Activated effector memory CD4-positive, alpha-beta T cell treated with anti-CD3 and anti-CD28 coated beads, Interleukin-2, amount 50 U/mL, for 16 hours (primary cell): Measurements from ENCODE around the gene NKAIN4.
A peak's percentile ranks its signal among the peaks of the same experiment; 100 is the strongest.

Experiments used
- DNase-seq: peaks from one replicate; pipeline ENCODE4 v3.0.0-alpha.2; 2020

Gene NKAIN4

DNA sequence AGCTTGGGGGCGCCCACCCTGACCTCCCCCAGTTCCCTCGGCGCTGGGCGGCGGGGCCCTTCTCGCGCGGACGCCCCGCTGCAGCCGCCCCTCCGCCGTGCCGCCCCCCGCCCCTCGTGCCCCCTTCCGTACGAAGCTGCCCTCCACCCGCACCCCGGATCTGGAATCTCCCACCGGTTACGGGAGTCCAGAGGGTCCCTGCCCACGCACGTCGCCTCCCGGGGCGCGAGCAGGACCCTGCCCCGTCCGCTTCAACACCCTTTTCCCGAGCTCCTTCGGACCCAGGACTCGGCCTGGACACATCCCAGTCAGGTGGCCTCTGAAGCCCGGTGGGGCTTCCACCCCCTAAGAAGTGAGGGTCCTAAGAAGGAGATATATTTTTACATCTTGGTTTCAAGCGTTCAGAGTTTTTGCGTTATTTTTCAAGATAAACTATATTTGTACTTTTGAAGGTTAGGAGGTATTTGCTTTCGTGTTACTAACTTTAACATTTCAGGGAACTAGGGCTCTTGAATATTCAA, 18.9 kb upstream of the NKAIN4 start:
- no peak for DNase-seq

DNA sequence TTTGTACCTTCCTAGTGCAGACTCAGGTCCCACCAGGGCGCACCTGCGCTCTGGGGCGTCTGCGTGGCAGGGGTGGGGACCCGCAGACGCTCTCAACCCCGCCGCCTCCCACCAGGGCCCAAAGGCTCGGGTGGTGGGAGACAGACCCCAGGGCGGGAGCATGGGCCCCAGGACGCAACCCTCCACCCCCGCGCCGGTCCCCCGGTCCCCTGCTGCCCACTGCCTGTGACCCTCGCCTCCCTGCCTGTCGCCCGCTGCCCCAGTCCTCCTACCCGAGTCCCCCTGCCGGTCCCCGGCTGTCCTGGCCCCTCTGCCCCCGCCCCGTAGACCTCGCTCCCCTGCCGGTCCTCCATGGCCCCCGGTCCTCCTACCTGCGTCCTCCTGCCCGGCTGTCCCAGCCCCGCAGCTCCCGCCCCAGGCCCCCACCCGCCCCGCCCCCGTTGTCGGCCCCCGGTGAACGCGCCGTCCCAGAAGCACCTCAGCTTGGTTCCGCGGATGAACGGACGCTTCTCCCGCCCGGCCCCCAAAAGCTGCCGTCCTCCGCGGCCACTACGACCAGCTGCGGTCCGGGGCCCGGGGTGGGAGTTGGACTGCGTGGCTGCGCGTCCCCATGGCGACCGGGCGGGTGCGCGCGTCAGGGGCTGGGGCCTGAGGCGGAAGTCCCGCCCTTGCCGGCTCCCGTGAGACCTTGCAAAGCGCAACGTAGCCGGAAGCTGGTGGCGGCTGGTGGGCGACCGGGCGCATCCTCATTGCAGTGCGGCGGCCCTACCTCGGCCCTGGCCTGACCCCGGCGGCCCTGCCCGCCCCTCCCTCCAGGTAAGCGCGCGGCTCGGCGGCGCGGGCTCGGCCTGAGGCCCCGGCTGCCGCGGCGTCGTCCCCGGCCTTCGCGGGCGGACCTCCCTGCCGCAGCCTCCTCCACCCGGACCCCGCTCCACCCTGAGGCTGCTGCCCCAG, 18.1 kb upstream of the NKAIN4 start, which contains the start of gene ARFGAP1:
Gene ARFGAP1, plus strand, starts transcription at position 709 of the 954 bp plus-strand sequence. CDS start 2,768 bp downstream, outside the sequence.
- peak; percentile 97 for DNase-seq

DNA sequence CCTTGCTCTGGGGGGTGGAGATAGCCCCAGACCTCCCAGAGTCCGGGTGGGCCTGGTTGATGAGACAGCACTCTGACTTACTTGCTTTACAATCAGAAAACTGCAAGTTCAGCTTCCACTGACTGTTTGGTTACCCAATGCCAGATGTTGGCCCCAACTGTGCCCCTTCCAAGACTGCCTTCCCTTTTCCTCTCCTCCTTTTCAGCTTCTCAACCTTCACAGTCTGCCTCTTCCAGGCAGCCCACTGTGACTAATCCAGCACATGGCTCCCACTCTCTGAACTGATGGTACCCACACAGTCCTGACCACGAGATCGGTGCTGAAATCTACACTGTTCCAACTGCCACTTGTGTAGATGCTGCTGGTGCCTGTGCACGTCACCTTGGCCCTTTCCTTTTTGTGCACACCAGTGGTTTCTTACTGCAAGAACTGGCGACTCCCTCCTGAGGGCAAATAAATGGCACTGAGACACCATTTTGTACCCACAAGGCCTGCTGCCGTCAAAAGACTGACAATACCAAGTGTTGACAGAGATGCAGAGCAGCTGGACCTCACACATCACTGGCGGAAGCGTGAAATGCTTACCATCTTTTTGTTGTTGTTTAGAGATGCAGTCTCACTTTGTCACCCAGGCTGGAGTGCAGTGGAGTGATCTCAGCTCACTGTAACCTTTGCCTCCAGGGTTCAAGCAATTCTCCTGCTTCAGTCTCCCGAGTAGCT, 16.5 kb upstream of the NKAIN4 start:
- DNase-seq = no peak

DNA sequence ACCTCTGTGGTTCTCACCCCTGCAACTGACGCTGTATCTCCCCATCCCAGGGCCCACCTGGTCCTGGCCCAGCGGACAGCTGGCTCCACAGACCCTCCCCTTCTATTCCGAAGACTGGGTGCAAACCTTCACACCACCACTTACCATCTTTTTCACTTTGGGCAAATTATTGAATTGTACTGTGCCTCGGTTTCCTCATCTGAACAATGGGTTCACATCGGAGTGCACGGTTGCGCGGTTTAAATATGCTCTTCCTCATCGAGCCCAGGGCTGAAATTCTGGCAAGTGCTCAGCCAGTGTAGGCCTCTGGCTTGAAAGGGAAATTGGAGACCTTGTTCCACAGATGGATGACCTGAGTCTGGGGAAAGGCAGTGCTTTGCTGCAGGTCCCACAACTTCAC, 15.5 kb upstream of the NKAIN4 start:
- no peak for DNase-seq

DNA sequence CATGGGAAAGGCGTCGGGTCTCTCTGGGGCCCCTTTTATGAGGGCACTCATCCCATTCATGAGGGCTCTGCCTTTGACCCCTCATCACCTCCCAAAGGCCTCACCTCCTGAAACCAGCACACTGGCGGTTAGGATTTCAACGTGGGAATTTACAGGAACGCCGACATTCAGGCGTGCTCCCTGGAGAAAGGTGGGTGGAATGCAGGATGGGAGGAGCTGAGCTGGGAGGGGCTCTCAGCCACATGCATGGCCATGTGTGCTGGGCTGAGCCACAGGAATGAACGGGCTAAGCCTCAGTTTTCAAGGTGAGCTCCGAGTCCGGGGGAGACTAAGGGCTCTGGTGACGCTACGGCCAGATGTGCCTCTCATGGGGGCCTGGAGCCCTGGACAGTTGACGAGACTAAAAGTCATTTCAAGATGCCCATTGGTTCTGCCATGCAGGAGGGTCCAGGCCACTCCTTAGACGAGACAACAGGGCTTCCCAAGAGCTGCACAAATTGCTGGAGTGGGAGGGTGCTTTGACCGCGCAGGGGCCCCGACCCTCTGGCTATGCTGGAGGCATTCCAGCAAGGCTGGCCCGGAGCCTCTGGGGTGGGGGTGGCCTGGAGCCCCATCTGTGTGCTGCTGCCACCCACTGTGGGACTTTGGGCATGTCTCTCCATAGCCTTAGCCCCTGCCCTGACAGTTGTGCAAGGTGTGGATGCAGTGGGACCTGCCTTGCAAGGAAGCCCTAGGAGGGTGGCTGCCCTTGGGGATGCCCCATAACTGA, 14.6 kb upstream of the NKAIN4 start:
- DNase-seq = no peak

DNA sequence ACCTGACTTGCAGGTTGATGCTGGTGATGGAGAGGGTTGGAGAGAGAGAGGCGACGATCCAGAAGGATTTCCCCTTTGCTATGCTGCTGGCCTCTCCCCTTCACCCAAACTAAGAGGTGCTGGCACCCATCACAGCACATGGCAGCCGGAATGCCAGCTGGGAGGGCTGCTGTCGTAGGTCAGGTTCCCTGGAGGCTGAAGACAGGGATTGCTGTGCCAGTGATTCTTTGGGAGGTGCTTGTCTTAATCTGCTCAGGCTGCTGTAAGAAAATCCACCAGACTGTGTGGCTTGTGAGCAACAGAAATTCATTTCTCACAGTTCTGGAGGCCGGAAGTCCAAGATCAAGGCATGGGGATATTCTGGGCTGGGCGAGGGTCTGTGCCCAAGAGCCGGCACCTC, 14.0 kb upstream of the NKAIN4 start:
- DNase-seq = no peak

DNA sequence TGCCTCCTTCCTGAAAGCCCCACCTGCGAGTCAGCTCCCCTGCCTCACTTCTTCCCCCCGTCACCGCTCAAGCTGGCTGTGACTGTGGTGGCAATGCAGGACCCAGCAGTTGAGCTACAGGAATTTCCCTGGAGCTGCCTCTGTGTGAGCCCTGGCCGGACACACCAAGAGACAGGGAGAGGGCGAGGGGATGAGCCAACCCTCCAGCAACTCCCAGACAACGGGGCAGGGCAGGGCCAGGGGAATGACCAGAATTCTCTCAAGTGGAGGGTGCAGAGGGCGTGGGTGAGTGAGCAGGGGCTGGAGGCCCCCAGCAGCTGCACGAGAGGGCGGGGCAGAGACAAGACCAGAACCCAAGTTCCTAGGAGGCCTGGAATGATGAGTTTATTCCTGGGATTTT, 13.4 kb upstream of the NKAIN4 start:
- no peak for DNase-seq

DNA sequence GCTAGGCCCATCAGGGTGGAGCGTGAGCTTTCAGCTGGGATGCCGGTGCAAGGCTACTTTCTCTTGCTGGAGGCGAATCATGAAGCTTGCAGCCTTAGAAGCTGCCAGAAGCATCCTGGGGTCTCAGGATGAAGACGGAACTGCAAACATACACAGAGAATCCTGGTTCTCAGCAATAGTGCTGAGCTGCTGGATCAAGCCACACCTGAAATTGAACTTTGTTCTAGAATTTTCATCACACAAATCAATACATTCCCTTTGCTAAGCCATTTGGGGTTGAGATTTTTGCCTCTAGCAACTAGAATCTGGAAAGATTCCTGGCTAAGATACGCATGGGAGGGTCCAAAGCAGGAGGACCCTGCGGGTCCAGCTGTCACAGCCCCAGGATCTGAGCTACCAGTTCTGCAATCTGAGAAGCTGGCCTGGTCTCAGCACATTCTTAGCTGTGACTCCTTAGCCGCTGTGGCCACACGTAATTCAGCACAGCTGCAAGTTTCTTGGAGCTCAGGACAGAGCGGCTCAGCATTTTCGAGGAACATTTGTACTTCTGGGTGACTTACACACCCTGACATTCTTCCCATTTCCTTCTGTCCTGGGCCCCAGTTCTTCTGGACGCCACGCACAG, 11.7 kb upstream of the NKAIN4 start:
- DNase-seq = no peak

DNA sequence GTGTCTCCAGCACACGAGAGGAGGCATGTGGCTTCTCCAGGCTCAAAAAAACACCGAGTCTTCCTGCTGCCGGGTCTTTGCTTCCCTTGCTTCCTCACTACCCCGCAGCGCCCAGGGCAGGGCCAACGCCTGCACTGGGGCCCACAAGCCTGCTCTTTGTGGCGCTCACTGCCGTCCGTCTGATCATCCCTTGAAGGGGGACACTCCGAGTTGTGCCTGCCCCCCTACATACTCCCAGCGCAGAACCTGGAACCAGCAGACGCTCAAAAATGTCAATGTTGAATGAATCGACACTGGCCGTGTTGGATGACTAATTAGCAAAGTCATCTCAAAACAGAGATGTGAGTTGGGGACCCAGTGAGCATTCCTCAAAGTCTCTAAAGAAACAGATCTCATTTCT, 10.3 kb upstream of the NKAIN4 start:
- no peak for DNase-seq

DNA sequence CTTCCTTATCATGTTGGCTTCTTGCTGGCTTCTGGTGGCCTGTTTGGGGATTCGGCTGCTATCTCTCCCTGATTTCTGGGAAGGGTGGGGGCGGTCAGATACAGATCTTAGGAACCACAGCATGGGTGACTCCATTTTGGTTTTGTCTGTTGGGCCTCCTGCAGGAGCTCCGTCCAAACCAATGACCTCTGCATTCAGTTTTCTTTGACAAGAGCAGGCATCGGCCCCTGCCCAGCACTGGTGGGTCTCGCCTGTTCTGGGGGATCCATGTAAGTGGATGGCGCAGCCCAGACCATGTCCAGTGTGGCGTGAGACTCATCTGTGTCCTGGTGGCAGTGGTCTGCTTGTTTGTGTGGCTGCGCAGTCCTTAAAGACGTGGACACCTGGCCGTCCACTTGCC, 9.7 kb upstream of the NKAIN4 start:
- DNase-seq = no peak

DNA sequence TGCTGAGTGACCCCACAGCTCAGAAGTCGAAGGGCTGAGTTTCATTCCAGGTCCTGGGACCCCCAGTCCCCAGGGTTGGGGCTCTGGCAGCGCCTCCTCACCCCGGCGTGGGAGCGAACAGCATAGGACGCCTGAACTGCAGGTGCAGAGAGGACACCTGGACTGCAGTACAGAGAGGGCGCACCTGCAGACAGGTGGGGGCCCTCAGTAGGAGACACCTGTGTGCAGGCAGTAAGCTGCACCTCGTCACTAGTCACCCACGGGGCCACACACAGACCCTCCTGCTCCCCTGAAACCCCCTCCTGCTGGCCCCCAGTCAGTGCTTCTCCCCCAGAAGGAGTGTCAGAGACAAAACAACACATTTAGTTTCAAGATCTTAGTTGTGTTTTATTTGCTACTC, 8.6 kb upstream of the NKAIN4 start:
- DNase-seq = no peak

DNA sequence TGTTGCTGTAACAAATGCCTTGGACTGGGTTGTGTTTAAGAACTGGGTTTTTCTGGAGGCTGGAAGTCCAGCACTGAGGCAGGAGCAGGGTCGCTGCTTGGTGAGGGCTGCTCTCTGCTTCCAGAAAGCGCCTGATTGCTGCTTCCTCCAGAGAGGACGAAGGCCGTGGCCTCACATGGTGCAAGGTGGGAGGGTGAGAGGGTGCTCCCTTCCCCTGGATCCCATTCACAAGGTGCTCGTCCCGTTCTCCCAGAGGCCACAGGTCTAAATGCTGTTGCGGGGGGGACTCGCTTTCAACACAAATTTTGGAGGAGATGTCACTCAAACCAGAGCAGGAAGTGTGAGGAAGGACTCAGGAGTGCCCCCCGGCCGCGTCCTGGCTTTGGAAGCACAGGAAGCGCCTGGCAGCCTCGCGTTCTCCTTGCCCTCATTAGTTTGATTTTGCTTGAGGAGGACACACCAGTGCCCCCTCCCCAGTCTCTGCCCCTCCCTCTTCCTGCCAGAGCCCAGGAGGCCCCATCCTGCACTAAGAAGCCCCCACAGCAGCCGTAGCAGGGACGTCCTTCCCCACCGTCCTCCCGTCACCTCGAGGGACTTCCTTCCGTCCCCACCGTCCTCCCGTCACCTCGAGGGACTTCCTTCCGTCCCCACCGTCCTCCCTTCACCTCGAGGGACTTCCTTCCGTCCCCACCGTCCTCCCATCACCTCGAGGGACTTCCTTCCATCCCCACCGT, 7.7 kb upstream of the NKAIN4 start:
- DNase-seq = no peak

DNA sequence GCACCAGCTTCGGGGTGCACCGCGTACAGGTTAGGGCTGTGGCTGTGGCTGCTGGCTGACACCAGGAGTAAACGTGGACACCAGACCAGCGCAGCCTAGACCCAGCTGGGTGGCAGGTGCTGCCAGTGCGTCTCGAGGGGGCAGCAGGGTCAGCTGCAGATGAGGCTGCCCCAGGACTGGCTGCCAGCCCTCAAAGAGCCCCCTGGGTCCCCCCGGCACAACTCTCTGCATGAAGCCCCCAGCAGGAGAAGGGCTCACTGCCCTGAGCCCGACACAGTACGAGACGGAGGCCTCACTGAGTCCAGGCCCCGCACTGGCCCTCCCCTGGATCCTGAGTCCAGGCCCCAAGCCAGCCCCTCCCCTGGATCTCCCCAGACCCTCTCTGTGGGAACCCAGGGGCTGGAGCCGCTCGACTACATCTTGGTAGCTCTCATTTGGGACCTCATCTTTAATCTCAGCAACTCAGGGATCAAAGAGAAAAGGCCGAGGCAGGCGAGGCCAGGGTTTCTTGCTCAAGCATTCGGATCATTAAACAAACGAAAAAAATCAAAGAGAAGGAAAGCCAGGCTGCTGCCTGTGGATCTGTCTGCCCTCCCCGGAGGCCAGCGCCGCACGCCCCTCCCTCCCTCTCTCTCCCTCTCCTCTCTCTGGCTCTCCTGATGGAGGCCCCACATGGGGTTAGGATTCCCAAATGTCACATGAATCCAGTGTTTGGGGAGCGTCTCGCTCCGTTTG, 7.0 kb upstream of the NKAIN4 start:
- DNase-seq = no peak

DNA sequence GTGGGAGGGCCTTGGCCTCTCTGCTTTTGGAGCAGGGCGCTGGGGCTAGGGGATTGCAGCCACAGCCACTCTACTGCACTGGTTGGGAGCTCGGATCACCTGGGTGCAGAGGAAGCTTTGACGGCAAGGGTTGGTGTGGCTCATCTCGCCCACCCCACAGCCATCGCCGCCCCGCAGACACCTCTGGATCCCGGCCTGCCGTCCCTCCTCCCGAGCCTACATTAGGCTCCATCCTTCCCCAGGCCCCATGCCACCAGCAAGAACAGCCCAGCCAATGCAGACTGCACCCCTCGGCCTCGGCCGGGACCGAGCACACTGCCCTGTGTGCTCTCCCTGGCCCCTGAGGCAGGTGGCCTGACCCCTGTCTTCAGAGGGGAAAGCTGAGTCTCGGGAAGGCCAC, 6.3 kb upstream of the NKAIN4 start:
- no peak for DNase-seq

DNA sequence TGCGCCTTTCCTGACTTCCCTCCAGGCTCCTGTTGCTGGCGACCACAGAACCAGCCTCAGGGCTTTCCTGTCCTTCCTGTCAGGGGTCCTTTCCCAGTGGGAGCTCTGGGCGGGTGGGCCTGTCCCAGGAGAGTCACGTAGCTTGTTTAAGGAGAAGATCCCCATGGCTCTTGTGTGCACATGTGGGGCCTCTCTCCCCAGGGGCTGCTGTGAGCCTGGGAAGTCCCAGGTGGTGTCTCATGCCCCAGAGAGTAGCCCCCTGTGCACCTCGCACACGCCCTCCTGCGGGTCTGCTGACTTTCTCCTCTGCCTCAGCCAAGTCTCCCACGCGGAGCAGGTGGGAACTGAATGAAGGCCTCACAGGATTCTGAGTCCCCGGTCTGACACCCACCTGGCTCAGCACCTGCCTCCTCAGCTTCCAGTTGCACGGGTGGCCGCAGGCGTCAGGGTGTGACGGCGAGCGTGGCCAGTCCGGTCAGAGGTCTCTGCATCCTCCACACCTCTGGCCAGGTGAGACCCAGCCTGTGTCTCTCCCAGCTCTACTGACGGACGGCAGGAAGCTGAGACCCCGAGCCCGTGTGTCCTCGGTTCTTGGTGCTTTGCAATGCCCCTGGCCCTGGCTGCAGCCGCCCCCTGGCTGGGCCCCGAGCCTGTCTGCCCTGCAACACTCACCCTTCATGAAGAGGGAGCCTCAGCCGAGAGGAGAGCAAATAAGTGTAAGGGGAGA, 5.6 kb upstream of the NKAIN4 start:
- no peak for DNase-seq

DNA sequence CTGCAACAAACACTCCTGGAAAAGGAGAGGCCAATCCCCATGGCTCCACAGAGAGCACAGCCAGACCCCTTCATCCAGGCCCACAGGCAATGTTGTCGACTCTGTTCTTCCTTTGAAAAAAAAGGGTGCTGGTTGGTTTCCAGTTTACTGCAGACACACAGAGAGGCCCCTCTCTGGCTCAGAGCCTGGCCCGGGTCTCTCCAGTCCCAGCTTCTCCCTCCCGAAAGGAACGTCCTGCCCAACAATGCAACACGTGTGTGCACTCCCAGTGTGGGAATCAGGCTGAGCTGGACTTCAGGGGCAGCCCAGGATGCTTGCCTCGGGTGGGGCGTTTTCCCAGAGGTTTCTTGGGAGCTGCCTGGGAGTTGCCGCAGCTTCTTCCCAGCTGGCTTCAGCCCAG, 4.5 kb upstream of the NKAIN4 start:
- DNase-seq = no peak

DNA sequence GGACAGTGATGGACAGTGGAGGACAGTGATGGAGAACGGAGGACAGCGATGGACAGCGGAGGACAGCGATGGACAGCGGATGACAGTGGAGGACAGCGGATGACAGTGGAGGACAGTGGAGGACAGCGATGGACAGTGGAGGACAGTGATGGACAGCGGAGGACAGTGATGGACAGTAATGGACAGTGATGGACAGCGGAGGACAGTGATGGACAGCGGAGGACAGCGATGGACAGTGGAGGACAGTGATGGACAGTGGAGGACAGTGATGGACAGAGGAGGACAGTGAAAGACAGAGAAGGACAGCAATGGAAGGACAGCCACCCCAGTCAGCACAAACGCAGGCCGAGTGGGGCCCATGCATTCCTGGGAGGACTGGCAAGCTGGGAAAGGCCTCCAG, 3.4 kb upstream of the NKAIN4 start:
- DNase-seq = no peak

DNA sequence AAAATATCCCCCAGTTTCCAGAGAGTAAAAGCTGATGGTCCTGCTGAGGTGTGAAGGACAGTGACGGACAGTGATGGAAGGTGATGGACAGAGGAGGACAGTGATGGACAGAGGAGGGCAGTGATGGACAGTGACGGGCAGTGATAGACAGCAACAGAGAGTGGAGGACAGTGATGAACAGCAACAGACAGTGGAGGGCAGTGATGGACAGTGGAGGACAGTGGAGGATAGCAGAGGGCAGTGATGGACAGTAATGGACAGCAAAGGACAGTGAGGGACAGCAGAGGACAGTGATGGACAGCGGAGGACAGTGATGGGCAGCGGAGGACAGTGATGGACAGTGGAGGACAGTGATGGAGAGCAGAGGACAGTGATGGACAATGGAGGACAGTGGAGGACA, 2.7 kb upstream of the NKAIN4 start:
- DNase-seq = no peak

DNA sequence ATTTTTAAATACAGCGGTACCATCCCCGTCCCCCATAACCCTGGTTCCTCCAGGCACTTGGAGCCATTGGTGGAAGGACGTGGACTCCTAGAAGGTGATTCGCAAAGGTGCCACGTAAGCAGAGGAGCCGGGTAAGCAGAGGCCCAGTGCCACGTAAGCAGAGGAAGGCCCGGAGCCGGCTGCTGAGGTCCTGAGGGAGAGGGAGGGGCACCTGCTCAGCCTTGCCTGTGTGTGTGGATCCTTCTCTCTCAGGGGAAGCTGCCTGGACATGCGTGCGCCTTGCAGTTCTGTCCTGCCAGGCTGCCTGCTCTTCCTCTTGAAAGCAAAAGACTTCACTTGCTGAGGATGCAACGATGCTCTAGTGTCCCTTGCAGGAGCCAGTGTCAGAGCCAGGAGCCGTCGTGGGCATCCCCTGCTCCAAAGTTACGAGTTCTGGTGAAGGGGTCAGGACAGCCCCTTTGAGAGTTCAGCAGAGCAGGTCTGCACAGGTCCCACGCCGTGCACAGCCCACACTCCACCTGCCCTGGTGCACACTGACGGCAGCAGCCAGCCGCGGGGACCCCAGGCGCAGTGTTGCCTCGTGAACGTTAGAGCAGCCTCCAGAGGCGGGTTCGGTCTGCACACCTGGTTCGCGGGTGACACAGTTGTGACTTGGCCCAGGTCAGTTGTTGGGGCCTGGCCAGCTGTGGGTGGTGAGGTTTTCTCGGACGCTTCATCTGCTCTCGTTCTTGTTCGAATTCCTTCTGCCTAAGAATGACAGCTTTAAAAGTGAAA, 1.9 kb upstream of the NKAIN4 start:
- no peak for DNase-seq
